ENCODE results near the gene C3orf33.
A peak's percentile ranks its signal among the peaks of the same experiment; 100 is the strongest.

DNA sequence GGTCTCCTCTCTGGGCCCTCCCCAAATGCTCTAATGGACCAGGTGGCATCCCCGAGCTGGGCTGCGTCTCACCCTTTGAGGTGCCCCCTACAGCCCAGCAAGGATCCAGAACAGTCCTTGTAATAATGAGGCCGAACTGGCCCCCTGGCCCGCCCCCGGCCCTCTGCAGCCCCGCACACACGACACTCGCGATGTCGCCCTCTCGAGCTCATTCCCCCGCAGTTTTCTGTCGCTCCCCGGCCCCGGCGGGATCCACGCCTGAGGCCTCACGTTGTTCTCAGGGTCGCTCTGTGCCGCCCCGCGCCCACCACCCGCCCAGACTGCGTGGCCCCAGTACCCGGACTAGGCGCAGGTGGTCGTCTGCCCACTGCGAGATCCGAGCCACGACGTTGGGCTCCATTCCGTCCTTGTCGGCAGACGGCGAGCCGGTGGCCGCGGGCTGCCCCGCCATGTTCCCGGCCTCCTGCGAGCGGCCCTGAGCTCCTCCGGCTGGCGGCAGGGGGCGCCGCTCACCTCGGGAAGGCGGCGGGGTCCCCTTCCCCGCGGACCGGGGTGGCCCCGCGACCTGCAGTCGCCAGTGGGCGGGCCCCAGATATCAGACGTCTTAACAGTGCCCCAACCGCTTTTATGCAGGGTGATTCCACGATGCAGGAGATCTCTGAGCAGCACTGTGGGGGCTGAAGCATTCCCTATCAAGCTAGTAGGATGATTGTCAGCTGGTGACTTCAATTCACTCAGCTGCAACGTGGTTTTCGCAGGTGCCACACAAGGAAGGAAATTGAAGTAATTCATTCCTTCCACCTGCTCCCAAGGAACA lies at the start of gene C3orf33:
- TF ChIP-seq, protein P1, sequence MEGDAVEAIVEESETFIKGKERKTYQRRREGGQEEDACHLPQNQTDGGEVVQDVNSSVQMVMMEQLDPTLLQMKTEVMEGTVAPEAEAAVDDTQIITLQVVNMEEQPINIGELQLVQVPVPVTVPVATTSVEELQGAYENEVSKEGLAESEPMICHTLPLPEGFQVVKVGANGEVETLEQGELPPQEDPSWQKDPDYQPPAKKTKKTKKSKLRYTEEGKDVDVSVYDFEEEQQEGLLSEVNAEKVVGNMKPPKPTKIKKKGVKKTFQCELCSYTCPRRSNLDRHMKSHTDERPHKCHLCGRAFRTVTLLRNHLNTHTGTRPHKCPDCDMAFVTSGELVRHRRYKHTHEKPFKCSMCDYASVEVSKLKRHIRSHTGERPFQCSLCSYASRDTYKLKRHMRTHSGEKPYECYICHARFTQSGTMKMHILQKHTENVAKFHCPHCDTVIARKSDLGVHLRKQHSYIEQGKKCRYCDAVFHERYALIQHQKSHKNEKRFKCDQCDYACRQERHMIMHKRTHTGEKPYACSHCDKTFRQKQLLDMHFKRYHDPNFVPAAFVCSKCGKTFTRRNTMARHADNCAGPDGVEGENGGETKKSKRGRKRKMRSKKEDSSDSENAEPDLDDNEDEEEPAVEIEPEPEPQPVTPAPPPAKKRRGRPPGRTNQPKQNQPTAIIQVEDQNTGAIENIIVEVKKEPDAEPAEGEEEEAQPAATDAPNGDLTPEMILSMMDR (IDR thresholded peaks at IDR 0.05) = peak; percentile 49 to 89 (median 74)
- TF ChIP-seq POLR2A (IDR thresholded peaks at IDR 0.05) = peak in 1 of 2 donors; percentile 13
